ENCODE results near the gene TM9SF2. TPM values are rescaled to one million over a fixed set of nuclear protein-coding genes. Genes with fewer than 3 reads are reported as not detected.
"Not testable (repeated sequence)": the region's sequence is repeated elsewhere in the genome, so short reads cannot be mapped to it uniquely, and the experiment has no call there.

The TM9SF2 gene, protein sequence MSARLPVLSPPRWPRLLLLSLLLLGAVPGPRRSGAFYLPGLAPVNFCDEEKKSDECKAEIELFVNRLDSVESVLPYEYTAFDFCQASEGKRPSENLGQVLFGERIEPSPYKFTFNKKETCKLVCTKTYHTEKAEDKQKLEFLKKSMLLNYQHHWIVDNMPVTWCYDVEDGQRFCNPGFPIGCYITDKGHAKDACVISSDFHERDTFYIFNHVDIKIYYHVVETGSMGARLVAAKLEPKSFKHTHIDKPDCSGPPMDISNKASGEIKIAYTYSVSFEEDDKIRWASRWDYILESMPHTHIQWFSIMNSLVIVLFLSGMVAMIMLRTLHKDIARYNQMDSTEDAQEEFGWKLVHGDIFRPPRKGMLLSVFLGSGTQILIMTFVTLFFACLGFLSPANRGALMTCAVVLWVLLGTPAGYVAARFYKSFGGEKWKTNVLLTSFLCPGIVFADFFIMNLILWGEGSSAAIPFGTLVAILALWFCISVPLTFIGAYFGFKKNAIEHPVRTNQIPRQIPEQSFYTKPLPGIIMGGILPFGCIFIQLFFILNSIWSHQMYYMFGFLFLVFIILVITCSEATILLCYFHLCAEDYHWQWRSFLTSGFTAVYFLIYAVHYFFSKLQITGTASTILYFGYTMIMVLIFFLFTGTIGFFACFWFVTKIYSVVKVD
- 71.3 TPM for polyA plus RNA-seq (2012; ENCODE audit: insufficient read depth, insufficient read length, low read depth)

DNA sequence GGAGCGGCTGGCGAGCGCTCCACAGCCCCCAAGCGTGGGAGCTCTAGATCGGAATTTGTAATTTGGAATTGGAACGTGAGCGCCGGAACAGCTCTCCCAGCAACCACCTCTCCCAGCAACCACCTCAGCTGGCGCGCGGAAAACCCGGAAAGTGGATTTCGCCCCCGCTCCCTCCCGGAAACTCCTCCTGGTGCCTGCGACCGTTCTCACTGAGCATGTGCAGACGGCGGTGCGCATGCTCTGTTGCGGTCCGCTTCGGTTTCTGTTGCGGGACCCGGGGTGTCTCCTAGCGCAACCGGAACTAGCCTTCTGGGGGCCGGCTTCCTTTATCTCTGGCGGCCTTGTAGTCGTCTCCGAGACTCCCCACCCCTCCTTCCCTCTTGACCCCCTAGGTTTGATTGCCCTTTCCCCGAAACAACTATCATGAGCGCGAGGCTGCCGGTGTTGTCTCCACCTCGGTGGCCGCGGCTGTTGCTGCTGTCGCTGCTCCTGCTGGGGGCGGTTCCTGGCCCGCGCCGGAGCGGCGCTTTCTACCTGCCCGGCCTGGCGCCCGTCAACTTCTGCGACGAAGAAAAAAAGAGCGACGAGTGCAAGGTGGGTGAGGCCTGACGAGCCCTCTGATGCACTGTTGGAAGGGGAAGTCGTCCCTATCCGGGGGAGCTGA is at the start of gene TM9SF2:
TM9SF2 (plus strand) TSS at position 289 of the 664 bp plus-strand sequence; CDS start at position 424, 135 bp downstream.
- H3K4me3 ChIP-seq (ENCODE audit: low read depth, low read length) = peak within 1 kb of the TSS; percentile 96
- TF ChIP-seq, protein P1, sequence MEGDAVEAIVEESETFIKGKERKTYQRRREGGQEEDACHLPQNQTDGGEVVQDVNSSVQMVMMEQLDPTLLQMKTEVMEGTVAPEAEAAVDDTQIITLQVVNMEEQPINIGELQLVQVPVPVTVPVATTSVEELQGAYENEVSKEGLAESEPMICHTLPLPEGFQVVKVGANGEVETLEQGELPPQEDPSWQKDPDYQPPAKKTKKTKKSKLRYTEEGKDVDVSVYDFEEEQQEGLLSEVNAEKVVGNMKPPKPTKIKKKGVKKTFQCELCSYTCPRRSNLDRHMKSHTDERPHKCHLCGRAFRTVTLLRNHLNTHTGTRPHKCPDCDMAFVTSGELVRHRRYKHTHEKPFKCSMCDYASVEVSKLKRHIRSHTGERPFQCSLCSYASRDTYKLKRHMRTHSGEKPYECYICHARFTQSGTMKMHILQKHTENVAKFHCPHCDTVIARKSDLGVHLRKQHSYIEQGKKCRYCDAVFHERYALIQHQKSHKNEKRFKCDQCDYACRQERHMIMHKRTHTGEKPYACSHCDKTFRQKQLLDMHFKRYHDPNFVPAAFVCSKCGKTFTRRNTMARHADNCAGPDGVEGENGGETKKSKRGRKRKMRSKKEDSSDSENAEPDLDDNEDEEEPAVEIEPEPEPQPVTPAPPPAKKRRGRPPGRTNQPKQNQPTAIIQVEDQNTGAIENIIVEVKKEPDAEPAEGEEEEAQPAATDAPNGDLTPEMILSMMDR (IDR thresholded peaks at IDR 0.05; ENCODE audit: low read depth, low read length) = no peak

DNA sequence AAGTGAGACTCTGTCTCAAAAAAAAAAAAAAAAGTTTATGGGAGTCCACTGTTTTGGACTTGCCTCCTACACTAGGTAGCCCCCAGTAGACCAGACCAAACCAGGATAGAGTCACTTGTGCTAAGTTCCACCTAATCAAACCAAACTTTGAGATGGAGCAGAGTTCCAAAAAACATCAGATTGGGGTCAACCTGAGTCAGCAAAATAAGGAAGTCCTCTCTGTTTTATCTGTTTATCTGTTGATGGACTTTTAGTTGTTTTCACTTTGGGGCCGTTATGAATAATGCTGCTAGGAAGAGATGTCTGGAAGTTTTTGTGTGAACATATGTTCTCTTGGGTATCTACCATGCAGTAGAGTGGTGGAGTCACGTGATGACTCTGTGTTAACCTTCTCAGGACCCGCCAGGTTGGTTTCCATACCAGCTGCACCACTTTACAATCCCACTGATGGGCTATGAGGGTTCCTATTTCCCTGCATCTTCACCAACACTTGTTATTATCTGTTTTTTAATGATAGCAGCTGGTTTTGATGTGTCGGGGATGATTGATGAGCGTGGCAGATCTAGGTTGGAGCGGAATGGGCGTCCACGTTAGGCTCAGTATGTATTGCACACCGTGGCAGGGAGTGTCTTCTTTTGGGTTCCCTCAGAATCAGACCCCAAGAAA is 46.6 kb upstream of the TM9SF2 start:
- TF ChIP-seq, protein P1 (IDR thresholded peaks at IDR 0.05; ENCODE audit: low read depth, low read length) = no peak
- no peak overlapping the region for H3K4me3 ChIP-seq (ENCODE audit: low read depth, low read length)

More for the DNA sequence above, at the start of gene TM9SF2:
- Histone ChIP-seq H3K27me3 (no peaks in the 10 kb centered on the region), H3K9me3 (no peaks in the 10 kb centered on the region), H3K4me1 (no peaks in the 10 kb centered on the region), H3K36me3 (no peaks in the 10 kb centered on the region)
- peak; percentile 95 for DNase-seq

DNA sequence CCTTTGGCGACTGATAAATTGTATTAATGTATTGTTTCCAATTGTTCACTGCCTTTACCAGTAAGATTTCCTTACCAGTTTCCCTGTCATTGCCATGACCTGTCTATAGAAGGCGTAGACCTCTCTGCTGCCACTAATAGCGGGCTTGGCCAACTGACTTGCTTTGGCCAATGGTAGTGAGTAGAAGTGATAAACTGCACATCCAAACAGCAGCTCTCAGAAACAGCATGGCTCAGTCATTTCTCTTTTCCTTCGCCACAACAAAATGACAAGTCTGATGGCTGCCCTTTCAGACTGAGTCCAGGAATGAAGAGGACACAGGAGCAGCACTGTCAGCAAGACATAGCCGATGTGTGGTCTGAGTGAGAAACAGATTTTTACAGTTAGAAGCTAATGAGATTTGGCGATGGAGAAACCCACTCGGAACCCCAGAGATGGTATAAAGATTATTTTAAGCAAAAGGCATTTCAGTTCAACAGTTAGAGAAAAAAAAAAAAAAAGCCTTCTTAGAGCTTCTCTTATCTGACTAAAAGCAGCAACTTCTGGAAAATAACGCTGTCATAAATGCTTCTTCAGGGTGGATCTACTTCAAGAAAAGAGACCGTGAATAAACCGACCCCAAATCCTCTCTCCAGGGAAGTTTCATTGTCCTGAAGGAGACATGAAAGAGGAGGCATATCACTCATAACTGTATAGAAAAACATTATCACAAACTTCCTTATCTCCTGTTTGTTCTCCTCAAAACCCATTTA is 42.0 kb upstream of the TM9SF2 start:
- Histone ChIP-seq H3K4me1 (no peaks in the 10 kb centered on the region), H3K27me3 (0 out of 2 replicates have a peak, but pooled peaks cover 3% of the 10 kb centered on the region), H3K9me3 (no peaks in the 10 kb centered on the region), H3K4me3 (ENCODE audit: low read depth, low read length) (no peak overlapping the region), H3K36me3 (no peaks in the 10 kb centered on the region)
- TF ChIP-seq, protein P1 (IDR thresholded peaks at IDR 0.05; ENCODE audit: low read depth, low read length) = peak; percentile 36
- no peak for DNase-seq

More for the DNA sequence above, 46.6 kb upstream of the TM9SF2 start:
- H3K27me3 ChIP-seq = peaks cover 16% of the 10 kb centered on the region
- no peaks in the 10 kb centered on the region for H3K4me1 ChIP-seq
- DNase-seq = no peak
- H3K9me3 ChIP-seq = no peaks in the 10 kb centered on the region; the same call in 1 of the 2 replicates
- no peaks in the 10 kb centered on the region for H3K36me3 ChIP-seq

DNA sequence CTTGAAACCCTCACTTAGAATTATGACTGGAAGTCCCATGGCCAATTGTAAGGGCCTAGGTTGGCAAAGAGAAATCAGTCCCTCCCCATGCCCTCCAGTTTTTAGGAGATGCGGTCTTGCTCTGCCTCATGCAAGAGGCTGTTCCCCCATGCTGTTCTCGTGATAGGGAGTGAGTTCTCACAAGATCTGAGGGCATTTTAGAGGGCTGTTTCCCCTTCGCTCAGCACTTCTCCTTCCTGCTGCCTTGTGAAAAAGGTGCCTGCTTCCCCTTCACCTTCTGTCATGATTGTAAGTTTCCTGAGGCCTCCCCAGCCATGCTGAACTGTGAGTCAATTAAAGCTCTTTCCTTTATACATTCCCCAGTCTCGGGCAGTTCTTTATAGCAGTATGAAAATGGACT is 40.5 kb upstream of the TM9SF2 start:
- not testable (repeated sequence) for H3K27me3 ChIP-seq; H3K36me3 ChIP-seq; H3K4me3 ChIP-seq (ENCODE audit: low read depth, low read length); H3K4me1 ChIP-seq; DNase-seq; H3K9me3 ChIP-seq

DNA sequence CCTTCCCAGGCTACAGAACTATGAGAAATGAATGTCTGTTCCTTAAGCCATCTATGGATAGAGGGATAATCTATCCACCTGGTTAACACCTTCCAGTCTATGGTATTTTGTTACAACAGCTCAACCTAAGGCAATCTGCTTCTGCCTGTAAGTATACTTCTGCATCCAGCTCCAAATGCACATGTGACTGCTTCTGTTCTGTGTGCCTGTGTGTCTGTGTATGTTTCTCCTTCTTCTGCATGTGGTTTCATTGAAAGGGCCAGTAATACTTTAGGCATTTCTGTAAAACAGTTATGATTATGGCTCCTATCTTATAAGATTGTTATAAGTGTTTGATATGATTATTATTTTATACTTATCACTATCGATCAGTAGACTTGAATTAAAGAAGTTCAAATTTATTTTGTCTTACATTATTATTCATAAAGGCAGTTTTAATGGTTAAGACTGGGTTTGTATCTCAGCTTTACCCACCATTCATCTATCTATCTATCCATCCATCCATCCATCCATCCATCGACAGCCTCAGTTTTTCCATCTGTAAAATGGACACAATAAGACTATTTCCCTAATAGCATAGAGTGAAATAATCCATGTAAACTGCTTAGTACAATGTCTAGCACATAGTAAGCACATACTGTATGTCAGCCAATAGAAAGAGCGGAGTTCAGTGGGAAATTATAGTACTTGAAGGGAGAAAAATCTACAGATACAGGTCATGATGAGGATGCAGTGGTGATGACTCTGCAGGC is 37.5 kb upstream of the TM9SF2 start:
- H3K9me3 ChIP-seq = no peaks in the 10 kb centered on the region
- peaks cover 16% of the 10 kb centered on the region for H3K27me3 ChIP-seq
- no peak for DNase-seq
- TF ChIP-seq, protein P1 (IDR thresholded peaks at IDR 0.05; ENCODE audit: low read depth, low read length) = no peak
- no peak overlapping the region for H3K4me3 ChIP-seq (ENCODE audit: low read depth, low read length)
- H3K4me1 ChIP-seq = no peaks in the 10 kb centered on the region
- no peaks in the 10 kb centered on the region for H3K36me3 ChIP-seq
